ENCODE measurements around the gene MGLL.

MGLL gene

DNA sequence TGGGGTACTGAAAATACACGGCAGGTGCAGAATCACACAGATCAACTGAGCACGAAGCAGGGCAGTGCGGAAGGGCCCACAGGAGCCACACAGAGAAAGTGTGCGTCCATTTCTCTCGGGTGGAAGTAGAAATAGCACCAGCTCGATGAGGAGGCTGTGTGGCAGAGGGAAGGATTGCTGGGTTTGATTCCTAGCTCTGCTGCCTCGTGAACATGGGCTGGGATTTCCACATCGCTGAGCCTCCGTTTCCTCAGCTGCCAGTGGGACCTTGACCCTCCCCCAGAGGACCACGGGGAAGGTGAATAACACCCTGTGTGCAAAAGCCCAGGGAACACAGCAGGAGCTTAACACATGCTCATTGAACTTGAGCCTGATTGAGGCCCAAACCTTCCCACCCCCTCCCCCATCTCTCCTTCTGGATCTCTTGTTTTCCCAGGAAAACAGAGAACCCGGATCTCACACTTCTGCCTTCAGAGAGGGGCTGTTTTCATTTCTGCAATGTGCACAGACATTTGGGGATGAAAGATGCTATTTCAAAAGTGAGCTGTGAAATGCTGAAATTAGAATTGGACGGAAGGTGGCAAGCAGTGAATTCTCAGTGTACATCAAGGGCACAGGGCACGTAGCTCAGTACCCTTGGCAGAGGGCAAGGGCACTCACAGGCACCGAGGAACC lies 111.2 kb downstream of the MGLL start:
- no peaks in the 10 kb centered on the region for H3K36me3 ChIP-seq (replicated peaks)
- no peak overlapping the region for H3K4me3 ChIP-seq (ENCODE audit: low read depth, low read length)

DNA sequence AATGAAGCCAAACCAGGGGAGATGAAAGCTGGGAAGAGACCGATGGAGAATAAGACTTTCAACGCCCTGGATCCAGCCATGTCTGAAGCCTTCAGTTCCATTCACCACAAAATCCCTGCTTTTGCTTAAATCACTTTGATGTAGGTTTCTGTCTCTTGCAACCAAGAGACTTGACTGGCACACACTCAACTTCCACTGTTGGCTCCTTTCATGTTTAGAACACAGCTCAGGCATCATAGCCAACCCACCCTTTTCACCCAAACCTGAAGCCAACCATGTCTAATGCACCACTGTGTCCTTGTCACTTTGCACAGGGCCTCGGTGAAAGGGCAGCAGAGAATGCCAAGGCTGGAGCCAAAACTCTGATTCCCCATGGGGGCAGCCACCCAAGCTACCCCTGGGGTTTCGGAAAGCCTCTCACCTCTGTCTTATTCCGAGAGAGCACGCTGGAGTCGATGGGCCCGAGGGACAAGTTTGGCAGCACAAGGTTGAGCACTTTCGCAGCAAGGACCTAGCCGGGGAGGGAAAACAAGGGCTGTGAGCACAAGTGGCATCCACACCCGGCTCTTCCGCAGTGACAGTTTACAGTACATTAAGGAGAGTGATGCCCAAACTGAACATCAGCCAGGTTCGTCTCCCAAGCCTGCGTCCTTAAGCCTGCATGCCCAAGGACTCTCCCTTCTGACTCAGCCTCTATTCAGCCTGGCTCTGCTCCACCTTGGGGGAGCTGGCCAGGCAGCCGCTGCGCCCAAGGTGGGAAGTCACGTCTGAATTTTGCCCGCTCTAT lies 112.0 kb downstream of the MGLL start:
- Histone ChIP-seq H3K36me3 (replicated peaks) (no peaks in the 10 kb centered on the region), H3K27me3 (replicated peaks) (no peaks in the 10 kb centered on the region), H3K27ac (no peak overlapping the region), H3K4me3 (ENCODE audit: low read depth, low read length) (no peak overlapping the region)
- DNase-seq = no peak
- no peak for TF ChIP-seq CTCF (IDR thresholded peaks at IDR 0.05; ENCODE audit: low read depth, low read length, missing control alignments)
- in situ Hi-C loops (cut with HindIII; ENCODE audit: low pct_ligation_motif_present, low sequenced_read_pairs) = no loop called here

More for the DNA sequence above, 111.2 kb downstream of the MGLL start:
- DNase-seq = no peak
- in situ Hi-C loops (cut with HindIII; ENCODE audit: low pct_ligation_motif_present, low sequenced_read_pairs) = no loop called here
- Histone ChIP-seq H3K27me3 (replicated peaks) (no peaks in the 10 kb centered on the region), H3K27ac (no peak overlapping the region)
- no peak for TF ChIP-seq CTCF (IDR thresholded peaks at IDR 0.05; ENCODE audit: low read depth, low read length, missing control alignments)

- no peak for DNase-seq
- H3K4me3 ChIP-seq (ENCODE audit: low read depth, low read length) = no peak overlapping the region
- H3K36me3 ChIP-seq (replicated peaks) = no peaks in the 10 kb centered on the region
- H3K27ac ChIP-seq = no peak overlapping the region
- in situ Hi-C loops (cut with HindIII; ENCODE audit: low pct_ligation_motif_present, low sequenced_read_pairs) = no loop called here
- H3K27me3 ChIP-seq (replicated peaks) = no peaks in the 10 kb centered on the region
- no peak for TF ChIP-seq CTCF (IDR thresholded peaks at IDR 0.05; ENCODE audit: low read depth, low read length, missing control alignments)
Observed at GRCh38 chr3:127709320-127710060, 112.8 kb downstream of the MGLL start.

DNA sequence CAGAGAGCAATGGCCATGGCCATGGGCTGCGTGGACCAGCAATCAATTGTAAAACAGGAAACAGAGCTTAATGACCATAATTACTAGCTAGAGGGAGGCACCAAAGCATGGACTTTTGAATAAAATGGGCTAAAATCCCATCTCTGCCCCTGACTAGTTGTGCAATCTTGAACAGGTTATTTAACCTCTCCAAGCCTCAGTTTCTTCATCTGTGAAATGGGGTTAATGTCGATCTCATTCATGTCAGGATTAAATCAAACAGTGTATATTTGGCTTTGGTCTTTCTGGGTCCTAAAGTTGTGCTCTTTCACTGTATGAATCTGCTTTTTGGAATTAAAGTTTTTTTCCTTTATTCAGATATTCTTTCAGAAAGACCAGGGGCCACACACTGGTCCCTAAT lies 113.5 kb downstream of the MGLL start:
- Histone ChIP-seq H3K36me3 (replicated peaks) (no peaks in the 10 kb centered on the region), H3K27ac (no peak overlapping the region), H3K27me3 (replicated peaks) (no peaks in the 10 kb centered on the region), H3K4me3 (ENCODE audit: low read depth, low read length) (no peak overlapping the region)
- no peak for DNase-seq
- no peak for TF ChIP-seq CTCF (IDR thresholded peaks at IDR 0.05; ENCODE audit: low read depth, low read length, missing control alignments)
- in situ Hi-C loops (cut with HindIII; ENCODE audit: low pct_ligation_motif_present, low sequenced_read_pairs) = no loop called here

DNA sequence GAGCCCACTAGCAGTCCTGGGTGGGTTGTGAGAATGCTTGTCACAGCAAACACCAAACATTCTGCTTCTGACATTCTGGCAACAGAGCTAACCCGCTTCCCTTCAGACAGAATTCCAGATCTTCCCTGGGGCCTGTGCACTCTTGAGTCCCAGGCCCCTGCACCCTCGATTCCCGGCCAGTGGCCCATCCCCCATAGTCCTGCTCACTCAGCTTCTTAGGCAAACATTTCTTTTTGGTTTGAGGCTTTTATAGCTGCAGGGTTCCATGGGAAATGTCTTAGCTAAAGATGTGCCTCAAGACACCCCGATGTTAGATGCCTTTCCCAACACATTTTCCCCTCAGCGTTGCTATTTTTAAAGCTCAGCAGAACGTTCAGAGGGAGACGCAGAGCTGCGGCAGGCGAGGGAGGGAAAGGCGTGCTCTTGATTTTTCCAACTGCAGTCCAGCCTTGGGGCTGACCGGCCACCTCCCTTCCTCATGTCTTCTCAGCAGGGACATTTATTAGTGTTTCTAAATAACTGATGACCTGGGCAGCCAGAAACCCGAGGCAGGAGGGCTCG lies 114.4 kb downstream of the MGLL start:
- Histone ChIP-seq H3K36me3 (replicated peaks) (no peaks in the 10 kb centered on the region), H3K27me3 (replicated peaks) (no peaks in the 10 kb centered on the region), H3K27ac (no peak overlapping the region), H3K4me3 (ENCODE audit: low read depth, low read length) (no peak overlapping the region)
- no peak for TF ChIP-seq CTCF (IDR thresholded peaks at IDR 0.05; ENCODE audit: low read depth, low read length, missing control alignments)
- in situ Hi-C loops (cut with HindIII; ENCODE audit: low pct_ligation_motif_present, low sequenced_read_pairs) = no loop called here
- DNase-seq = no peak
